SK-N-SH (cell line): Measurements from ENCODE around the gene FADS3. TPM values are rescaled to one million over a fixed set of nuclear protein-coding genes. Genes with fewer than 3 reads are reported as not detected.
A peak's percentile ranks its signal among the peaks of the same experiment; 100 is the strongest.

Experiments used
- CTCF ChIA-PET: fragments of 300-600, 350-600 bp; formaldehyde crosslinking; extraction: SDS; loops from one replicate; lab custom pipeline; 2021; lab: Yijun Ruan, JAX
- POLR2A ChIA-PET: fragments of 350-600 bp; sonication (Branson Sonifier 250); formaldehyde crosslinking; extraction: SDS; loops from one replicate; lab custom pipeline; 2020; ENCODE audit warnings: antibody characterized with exemption, inconsistent platforms; lab: Yijun Ruan, JAX
- DNase-seq: peaks from one replicate; pipeline ENCODE4 v3.0.0; 2012
- H2AFZ ChIP-seq: fragments of 200-600 bp; sonication (generic); 2 replicates; pipeline ENCODE4 v1.8.1; 2016; ENCODE audit warnings: antibody characterized with exemption, mild to moderate bottlenecking, low read depth
- H3F3A ChIP-seq: fragments of 200-600 bp; sonication (generic); replicated peaks from 2 replicates; pipeline ENCODE3; 2016; ENCODE audit warnings: antibody characterized with exemption, mild to moderate bottlenecking; ENCODE audit not compliant: insufficient read depth
- H3K27ac ChIP-seq, 2 experiments: fragments of 200-500 bp in 1 of 2; fragments of 200-600 bp in 1 of 2; sonication (Bioruptor generic) in 1 of 2; sonication (generic), shearing (Covaris generic) in 1 of 2; 2 replicates each; pipeline versions ENCODE4 v1.5.1 to v1.6.1; 2014 to 2016; ENCODE audit warnings: low read depth in 2 of 2, inconsistent platforms in 1 of 2, low read length in 1 of 2, mild to moderate bottlenecking in 1 of 2, mixed read lengths in 1 of 2
- H3K27me3 ChIP-seq: fragments of 200-600 bp; sonication (generic), shearing (Covaris generic); 2 replicates; pipeline ENCODE4 v1.6.1; 2016; ENCODE audit warnings: mixed run types; ENCODE audit not compliant: insufficient read depth
- H3K36me3 ChIP-seq, 2 experiments: fragments of 200-500 bp in 1 of 2; fragments of 200-600 bp in 1 of 2; sonication (Bioruptor generic) in 1 of 2; sonication (generic) in 1 of 2; replicated peaks in 1 of 2; 2 replicates each; pipeline versions ENCODE3 to v1.5.1; 2014 to 2016; ENCODE audit warnings: low read length in 1 of 2, mild to moderate bottlenecking in 1 of 2; ENCODE audit not compliant: insufficient read depth in 2 of 2, control insufficient read depth in 1 of 2
- H3K4me1 ChIP-seq, 2 experiments: fragments of 200-500 bp in 1 of 2; fragments of 200-600 bp in 1 of 2; sonication (Bioruptor generic) in 1 of 2; sonication (generic), shearing (Covaris generic) in 1 of 2; 2 replicates each; pipeline versions ENCODE4 v1.5.1 to v1.6.1; 2014 to 2016; ENCODE audit warnings: low read depth in 1 of 2, low read length in 1 of 2, mixed run types in 1 of 2; ENCODE audit not compliant: insufficient read depth in 2 of 2, control insufficient read depth in 1 of 2
- H3K4me2 ChIP-seq: fragments of 200-600 bp; sonication (generic), shearing (Covaris generic); 2 replicates; pipeline ENCODE4 v1.6.1; 2017; ENCODE audit warnings: mixed run types
- H3K4me3 ChIP-seq, 2 experiments: fragments of 200-500 bp in 1 of 2; fragments of 200-600 bp in 1 of 2; sonication (Bioruptor generic) in 1 of 2; sonication (generic), shearing (Covaris generic) in 1 of 2; 2 replicates each; pipeline versions ENCODE4 v1.5.1 to v1.8.1; 2014 to 2016; ENCODE audit warnings: low read depth in 2 of 2, inconsistent platforms in 1 of 2, low read length in 1 of 2, mild to moderate bottlenecking in 1 of 2, mixed read lengths in 1 of 2, moderate library complexity in 1 of 2
- H3K79me2 ChIP-seq: fragments of 200-600 bp; sonication (generic); 2 replicates; pipeline ENCODE4 v1.8.1; 2017; ENCODE audit warnings: mild to moderate bottlenecking; ENCODE audit not compliant: insufficient read depth
- H3K9ac ChIP-seq: fragments of 200-600 bp; sonication (generic); 2 replicates; pipeline ENCODE4 v1.6.1; 2017; ENCODE audit warnings: mixed run types
- H3K9me2 ChIP-seq: fragments of 200-600 bp; sonication (generic); 2 replicates; pipeline ENCODE4 v1.6.1; 2017; ENCODE audit warnings: mixed run types
- H3K9me3 ChIP-seq: fragments of 200-600 bp; sonication (generic); 2 replicates; pipeline ENCODE4 v1.6.1; 2017; ENCODE audit warnings: mixed run types, mild to moderate bottlenecking, moderate library complexity
- H4K20me1 ChIP-seq: fragments of 200-600 bp; sonication (generic); 2 replicates; pipeline ENCODE4 v1.6.1; 2017; ENCODE audit warnings: mild to moderate bottlenecking, mixed run types; ENCODE audit not compliant: insufficient read depth
- CTCF ChIP-seq: fragments of 200-600 bp; sonication (generic); IDR thresholded peaks from 2 replicates; pipeline ENCODE4 v1.6.1; 2017; ENCODE audit warnings: antibody characterized with exemption, mild to moderate bottlenecking, moderate library complexity
- ELF1 ChIP-seq: IDR thresholded peaks from 2 replicates; pipeline ENCODE4 v1.4.0; 2012
- FOSL2 ChIP-seq: IDR thresholded peaks from 2 replicates; pipeline ENCODE4 v1.4.0; 2012; ENCODE audit warnings: low read depth, mild to moderate bottlenecking, moderate library complexity, borderline replicate concordance
- FOXJ3 ChIP-seq: sonication (generic); formaldehyde crosslinking; IDR thresholded peaks from 2 replicates; pipeline ENCODE4 v1.5.1; 2020; ENCODE audit warnings: mild to moderate bottlenecking, missing genetic modification reagents
- FOXM1 ChIP-seq: IDR thresholded peaks from 2 replicates; pipeline ENCODE4 v1.4.0; 2012; ENCODE audit warnings: low read depth, mild to moderate bottlenecking
- GABPA ChIP-seq: IDR thresholded peaks from 2 replicates; pipeline ENCODE4 v1.4.0; 2012; ENCODE audit warnings: low read depth, mild to moderate bottlenecking
- GATA2 ChIP-seq: sonication (generic); formaldehyde crosslinking; IDR thresholded peaks from 2 replicates; pipeline ENCODE4 v1.5.0; 2020; ENCODE audit warnings: mild to moderate bottlenecking, missing genetic modification reagents
- IRF3 ChIP-seq: fragments of 150-350 bp; IDR thresholded peaks from 2 replicates; pipeline ENCODE4 v1.6.1; 2016; ENCODE audit warnings: mild to moderate bottlenecking, low read depth, low read length
- MAX ChIP-seq: IDR thresholded peaks from 2 replicates; pipeline ENCODE4 v1.4.0; 2012; ENCODE audit warnings: low read depth
- MXI1 ChIP-seq: IDR thresholded peaks from 2 replicates; pipeline ENCODE4 v1.6.1; 2012; ENCODE audit warnings: mild to moderate bottlenecking, low read depth, low read length, improper control_type of control experiment
- NRF1 ChIP-seq: IDR thresholded peaks from 2 replicates; pipeline ENCODE4 v1.6.1; 2012; ENCODE audit warnings: low read depth, mild to moderate bottlenecking, low read length
- POLR2AphosphoS5 ChIP-seq: IDR thresholded peaks from 2 replicates; pipeline ENCODE4 v1.6.1; 2012; ENCODE audit warnings: low read depth, low read length
- RCOR1 ChIP-seq: fragments of 150-350 bp; IDR thresholded peaks from 2 replicates; pipeline ENCODE4 v1.6.1; 2017; ENCODE audit warnings: antibody characterized with exemption, low read length
- REST ChIP-seq: IDR thresholded peaks from 2 replicates; pipeline ENCODE4 v1.6.1; 2012; ENCODE audit warnings: mild to moderate bottlenecking, low read depth, low read length, moderate library complexity
- RFX5 ChIP-seq: IDR thresholded peaks from 2 replicates; pipeline ENCODE4 v1.6.1; 2012; ENCODE audit warnings: mild to moderate bottlenecking, improper control_type of control experiment, low read length
- TAF1 ChIP-seq: IDR thresholded peaks from 2 replicates; pipeline ENCODE4 v1.6.1; 2012; ENCODE audit warnings: low read depth, mild to moderate bottlenecking, low read length, moderate library complexity, borderline replicate concordance
- TCF12 ChIP-seq: IDR thresholded peaks from 2 replicates; pipeline ENCODE4 v1.4.0; 2012
- TEAD4 ChIP-seq: IDR thresholded peaks from 2 replicates; pipeline ENCODE4 v1.4.0; 2012; ENCODE audit warnings: mild to moderate bottlenecking, borderline replicate concordance; ENCODE audit not compliant: insufficient read depth
- USF2 ChIP-seq: fragments of 150-350 bp; IDR thresholded peaks from 2 replicates; pipeline ENCODE4 v1.6.1; 2017; ENCODE audit warnings: antibody characterized with exemption, low read length, low read depth, borderline replicate concordance
- YY1 ChIP-seq: IDR thresholded peaks from 2 replicates; pipeline ENCODE4 v1.4.0; 2012; ENCODE audit warnings: low read depth, mild to moderate bottlenecking
- ZBTB33 ChIP-seq: IDR thresholded peaks from 2 replicates; pipeline ENCODE4 v1.4.0; 2012; ENCODE audit warnings: low read depth, borderline replicate concordance
- WGBS: methylation state at CpG from one replicate; pipeline ENCODE4 v1.1.6; 2017; ENCODE audit warnings: low lambda C conversion rate; 5-methylcytosine and 5-hydroxymethylcytosine counted together
- polyA plus RNA-seq, 3 experiments: library from polyadenylated mRNA; depleted of rRNA; stranded (reverse); fragments of >200 nt; gene quantifications; 2 replicates each; pipeline ENCODE4 v1.2.3, GENCODE V29; 2012

The FADS3 gene
- polyA plus RNA-seq, 1 of the 3 experiments (the other 2 are of a cell fraction), result 93.3 TPM

- TF ChIP-seq MAX, result no peak
- TF ChIP-seq, all 33 proteins: peak for 0
Observed at GRCh38 chr11:61892085-61892370, 683 bp upstream of the FADS3 start (continued).

- POLR2A ChIA-PET, result interaction anchor here (1.0 to 1.1 kb wide), 2 partner anchors 9 to 24 kb away, joined by 3 to 4 read pairs; no protein-coding TSS in a partner anchor
- no peaks in the 10 kb centered on the region for H3K9me2 ChIP-seq
- no peaks in the 10 kb centered on the region for H4K20me1 ChIP-seq
- DNase-seq, result peak; percentile 83
- no peaks in the 10 kb centered on the region for H3K36me3 ChIP-seq
- peak overlapping the region; percentile 77 to 81 for H3K4me3 ChIP-seq
- H3K4me1 ChIP-seq, result peaks cover 7 to 14% of the 10 kb centered on the region in 2 experiments; a peak in 3 of 4 replicates
- H3K9me3 ChIP-seq, result no peaks in the 10 kb centered on the region
- CTCF ChIA-PET, result interaction anchor here (0.9 to 4.4 kb wide), 10 partner anchors 8 to 217 kb away, joined by 3 to 34 read pairs (median 4); no protein-coding TSS in a partner anchor
- H3K27me3 ChIP-seq, result no peaks in the 10 kb centered on the region
- peak overlapping the region; percentile 99 for H3K4me2 ChIP-seq
- H3F3A ChIP-seq, result peaks cover 42% of the 10 kb centered on the region
- H3K27ac ChIP-seq, result peak overlapping the region; percentile 24 to 31; a peak in 2 of 4 replicates
- peak overlapping the region; percentile 80 for H3K9ac ChIP-seq
- H3K79me2 ChIP-seq, result peaks cover 42% of the 10 kb centered on the region
- peak overlapping the region; percentile 83; the same call in 1 of the 2 replicates for H2AFZ ChIP-seq
- WGBS, result 0% methylated on average over 5 of the region's 38 CpGs
- TF ChIP-seq TCF12 (peak; percentile 53; the same call in 1 of the 2 replicates), ELF1 (no peak), POLR2AphosphoS5 (no peak), GABPA (no peak), USF2 (no peak), FOXJ3 (CRISPR knock-in tag) (no peak), GATA2 (CRISPR knock-in tag) (no peak), FOXM1 (no peak), IRF3 (no peak), REST (no peak), FOSL2 (peak; percentile 55; the same call in 1 of the 2 replicates), ZBTB33 (no peak), MXI1 (no peak; the same call in 1 of the 2 replicates), RCOR1 (no peak), TEAD4 (no peak), TAF1 (no peak), RFX5 (no peak), NRF1 (no peak), CTCF (no peak), YY1 (no peak)
Observed at GRCh38 chr11:61890529-61891330, 615 bp downstream of the FADS3 start.
